ENCODE results near the gene FBXL5.

The FBXL5 gene

GRCh38 chr4:15557786-15558550 is 97.2 kb downstream of the FBXL5 start:
- no peak overlapping the region for H3K4me3 ChIP-seq (ENCODE audit: low read depth, low read length)
- no peak for TF ChIP-seq CTCF (IDR thresholded peaks at IDR 0.05; ENCODE audit: insufficient read depth, low read depth, low read length, missing control alignments)
- no peak for DNase-seq (ENCODE audit: low read depth)

- TF ChIP-seq CTCF (IDR thresholded peaks at IDR 0.05; ENCODE audit: insufficient read depth, low read depth, low read length, missing control alignments), result no peak
- no peak overlapping the region for H3K4me3 ChIP-seq (ENCODE audit: low read depth, low read length)
These were observed 98.6 kb downstream of the FBXL5 start for GRCh38 chr4:15556511-15557092.

More at GRCh38 chr4:15556511-15557092, 98.6 kb downstream of the FBXL5 start:
- DNase-seq (ENCODE audit: low read depth), result no peak
